Gastroesophageal sphincter (tissue), 4 donors: ENCODE data around the gene TOP1. TPM values are rescaled to one million over a fixed set of nuclear protein-coding genes. Genes with fewer than 3 reads are reported as not detected.

Source experiments
- ATAC-seq: fragments of 150-250 bp; one replicate; pipeline ENCODE4 v1.9.1; 2016; ENCODE audit warnings: mild to moderate bottlenecking, moderate library complexity
- H3K27ac ChIP-seq, 4 donors: fragments of 200-600 bp; sonication (generic) in 3 of 4; 1 replicate in 3 of 4; 2 replicates in 1 of 4; pipeline ENCODE4 v1.5.1; 2016 to 2019
- H3K27me3 ChIP-seq: fragments of 200-600 bp; sonication (generic); one replicate; pipeline ENCODE4 v1.5.1; 2019
- H3K36me3 ChIP-seq, 2 donors: fragments of 200-600 bp; sonication (generic); one replicate each; pipeline ENCODE4 v1.5.1; 2019; ENCODE audit warnings: control low read depth in 1 of 2
- H3K4me1 ChIP-seq, 3 donors: fragments of 200-600 bp; sonication (generic); 1 replicate in 2 of 3; 2 replicates in 1 of 3; pipeline ENCODE4 v1.5.1; 2016 to 2019; ENCODE audit warnings: control low read depth in 2 of 3
- H3K4me3 ChIP-seq, 2 donors: fragments of 200-600 bp; sonication (generic); one replicate each; pipeline ENCODE4 v1.5.1; 2019; ENCODE audit warnings: mild to moderate bottlenecking in 1 of 2, moderate library complexity in 1 of 2
- H3K9me3 ChIP-seq, 3 donors: fragments of 200-600 bp; sonication (generic); one replicate each; pipeline ENCODE4 v1.5.1; 2017 to 2019; ENCODE audit warnings: control low read depth in 2 of 3
- EP300 ChIP-seq: sonication (generic); formaldehyde crosslinking; IDR thresholded peaks from one replicate; pipeline ENCODE4 v1.6.1; 2017; ENCODE audit warnings: antibody characterized with exemption, mild to moderate bottlenecking
- POLR2A ChIP-seq, 2 donors: fragments of 450-650 bp; IDR thresholded peaks; one replicate each; pipeline ENCODE4 v1.6.1; 2017; ENCODE audit warnings: antibody characterized with exemption in 2 of 2, mild to moderate bottlenecking in 2 of 2, moderate library complexity in 1 of 2
- POLR2AphosphoS5 ChIP-seq: sonication (generic); formaldehyde crosslinking; IDR thresholded peaks from one replicate; pipeline ENCODE4 v1.6.1; 2017; ENCODE audit warnings: antibody characterized with exemption
- WGBS, 2 donors: methylation state at CpG; one replicate each; pipeline ENCODE4 v1.1.5; 2018; ENCODE audit warnings: low coverage in 1 of 2; 5-methylcytosine and 5-hydroxymethylcytosine counted together
- total RNA-seq, 4 donors: library from RNA; depleted of rRNA; stranded (reverse); fragments of >200 nt; gene quantifications; one replicate each; pipeline ENCODE4 v1.1.0, GENCODE V29; 2016
- TF ChIP-seq, protein P1 (sequence below), 4 experiments: fragments of 200-600 bp in 2 of 4; fragments of 450-650 bp in 2 of 4; sonication (generic) in 1 of 4; IDR thresholded peaks; one replicate each; pipeline ENCODE4 v1.5.1; 2017 to 2019; ENCODE audit warnings: antibody characterized with exemption in 4 of 4, mild to moderate bottlenecking in 2 of 4, moderate library complexity in 2 of 4

The TOP1 gene
- total RNA-seq, 4 donors from 2014 or later: 22.0 to 31.6 (median 28.8) TPM

DNA sequence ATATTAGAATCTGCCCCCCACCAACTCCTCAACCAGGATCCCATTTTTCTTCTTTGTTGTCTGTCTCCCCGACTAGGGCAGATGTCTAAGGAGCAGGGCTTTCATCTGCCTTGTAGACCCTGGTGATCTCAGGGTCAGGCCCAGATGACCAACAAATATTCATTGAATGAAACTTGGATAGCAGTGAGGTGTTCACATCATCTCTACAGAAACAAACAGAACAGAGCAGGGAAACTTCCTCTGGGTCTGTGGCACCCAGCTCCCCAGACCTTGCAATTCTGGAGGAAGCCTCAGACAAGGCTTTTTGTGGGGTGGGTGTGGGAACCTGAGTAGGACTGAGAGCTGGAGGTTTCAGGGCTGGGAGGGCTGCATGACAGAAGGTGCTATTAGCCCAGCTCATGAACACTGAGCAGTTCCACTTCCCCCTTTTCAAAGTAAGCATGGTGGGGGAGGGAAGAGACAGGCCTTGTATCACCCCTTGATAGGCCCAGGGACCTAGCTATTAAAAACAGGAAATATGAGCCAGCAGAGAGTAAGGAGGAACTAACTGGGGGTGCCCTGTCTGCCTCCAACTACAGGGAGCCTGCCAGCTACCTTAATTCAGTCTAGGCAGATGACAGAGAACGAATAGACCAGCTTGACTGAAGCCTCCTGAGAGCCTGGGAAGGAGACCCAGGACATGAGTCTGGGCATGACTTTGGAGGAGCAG lies 37.3 kb upstream of the TOP1 start:
- Histone ChIP-seq H3K4me1 (peaks cover 0 to 13% (median 3%) of the 10 kb centered on the region in 3 donors), H3K36me3 (no peaks in the 10 kb centered on the region), H3K27ac (no peak overlapping the region), H3K27me3 (no peaks in the 10 kb centered on the region), H3K4me3 (no peak overlapping the region), H3K9me3 (no peaks in the 10 kb centered on the region)
- TF ChIP-seq EP300 (no peak), POLR2A (IDR thresholded peaks at IDR 0.05) (no peak), POLR2AphosphoS5 (no peak)
- TF ChIP-seq, protein P1, sequence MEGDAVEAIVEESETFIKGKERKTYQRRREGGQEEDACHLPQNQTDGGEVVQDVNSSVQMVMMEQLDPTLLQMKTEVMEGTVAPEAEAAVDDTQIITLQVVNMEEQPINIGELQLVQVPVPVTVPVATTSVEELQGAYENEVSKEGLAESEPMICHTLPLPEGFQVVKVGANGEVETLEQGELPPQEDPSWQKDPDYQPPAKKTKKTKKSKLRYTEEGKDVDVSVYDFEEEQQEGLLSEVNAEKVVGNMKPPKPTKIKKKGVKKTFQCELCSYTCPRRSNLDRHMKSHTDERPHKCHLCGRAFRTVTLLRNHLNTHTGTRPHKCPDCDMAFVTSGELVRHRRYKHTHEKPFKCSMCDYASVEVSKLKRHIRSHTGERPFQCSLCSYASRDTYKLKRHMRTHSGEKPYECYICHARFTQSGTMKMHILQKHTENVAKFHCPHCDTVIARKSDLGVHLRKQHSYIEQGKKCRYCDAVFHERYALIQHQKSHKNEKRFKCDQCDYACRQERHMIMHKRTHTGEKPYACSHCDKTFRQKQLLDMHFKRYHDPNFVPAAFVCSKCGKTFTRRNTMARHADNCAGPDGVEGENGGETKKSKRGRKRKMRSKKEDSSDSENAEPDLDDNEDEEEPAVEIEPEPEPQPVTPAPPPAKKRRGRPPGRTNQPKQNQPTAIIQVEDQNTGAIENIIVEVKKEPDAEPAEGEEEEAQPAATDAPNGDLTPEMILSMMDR (IDR thresholded peaks at IDR 0.05): no peak
- WGBS, 2 donors: 100% methylated on average over 1 of the region's 2 CpGs; no CpG with 5 or more reads in 1 of the 2 donors
- ATAC-seq: peak; percentile 46

DNA sequence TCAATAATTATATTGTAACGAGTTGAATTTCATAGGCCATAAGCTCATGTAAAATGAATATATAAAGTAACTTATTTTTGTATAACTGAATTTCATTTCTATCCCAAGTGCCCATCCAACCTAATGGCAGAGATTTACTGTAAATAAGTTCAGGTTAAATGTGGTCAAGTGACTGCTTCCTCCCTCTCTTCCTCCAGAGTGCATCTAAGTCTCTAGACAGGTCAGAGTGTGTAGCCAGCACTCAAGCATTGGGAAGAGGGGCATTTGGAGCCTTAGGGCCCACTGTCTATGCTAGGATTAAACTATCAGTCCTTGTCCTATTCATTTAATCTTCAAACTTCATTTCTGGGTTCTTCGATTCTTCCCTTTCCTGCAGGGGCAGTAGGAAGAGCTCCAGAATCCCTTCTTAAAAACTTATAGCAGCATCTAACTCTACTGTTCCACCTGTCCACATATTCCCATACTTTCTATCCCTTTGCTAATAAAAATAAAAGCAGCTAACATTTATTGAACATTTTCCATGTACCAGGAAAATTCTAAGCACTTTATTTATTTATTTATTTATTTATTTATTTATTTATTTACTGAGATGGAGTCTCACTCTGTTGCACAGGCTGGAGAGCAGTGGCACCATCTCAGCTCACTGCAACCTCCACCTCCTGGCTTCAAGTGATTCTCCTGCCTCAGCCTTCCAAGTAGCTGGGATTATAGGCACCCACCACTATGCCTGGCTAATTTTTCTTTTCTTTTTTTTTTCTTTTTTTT lies 36.1 kb upstream of the TOP1 start:
- Histone ChIP-seq H3K9me3 (no peaks in the 10 kb centered on the region), H3K4me1 (peaks cover 0 to 13% (median 3%) of the 10 kb centered on the region in 3 donors), H3K4me3 (no peak overlapping the region), H3K27me3 (no peaks in the 10 kb centered on the region), H3K36me3 (no peaks in the 10 kb centered on the region), H3K27ac (no peak overlapping the region)
- TF ChIP-seq, protein P1 (IDR thresholded peaks at IDR 0.05): no peak
- TF ChIP-seq POLR2A (IDR thresholded peaks at IDR 0.05): no peak
- TF ChIP-seq EP300: no peak
- TF ChIP-seq POLR2AphosphoS5: no peak
- 91 to 96% methylated on average over 1 to 2 of the region's 2 CpGs for WGBS, 2 donors
- no peak for ATAC-seq

DNA sequence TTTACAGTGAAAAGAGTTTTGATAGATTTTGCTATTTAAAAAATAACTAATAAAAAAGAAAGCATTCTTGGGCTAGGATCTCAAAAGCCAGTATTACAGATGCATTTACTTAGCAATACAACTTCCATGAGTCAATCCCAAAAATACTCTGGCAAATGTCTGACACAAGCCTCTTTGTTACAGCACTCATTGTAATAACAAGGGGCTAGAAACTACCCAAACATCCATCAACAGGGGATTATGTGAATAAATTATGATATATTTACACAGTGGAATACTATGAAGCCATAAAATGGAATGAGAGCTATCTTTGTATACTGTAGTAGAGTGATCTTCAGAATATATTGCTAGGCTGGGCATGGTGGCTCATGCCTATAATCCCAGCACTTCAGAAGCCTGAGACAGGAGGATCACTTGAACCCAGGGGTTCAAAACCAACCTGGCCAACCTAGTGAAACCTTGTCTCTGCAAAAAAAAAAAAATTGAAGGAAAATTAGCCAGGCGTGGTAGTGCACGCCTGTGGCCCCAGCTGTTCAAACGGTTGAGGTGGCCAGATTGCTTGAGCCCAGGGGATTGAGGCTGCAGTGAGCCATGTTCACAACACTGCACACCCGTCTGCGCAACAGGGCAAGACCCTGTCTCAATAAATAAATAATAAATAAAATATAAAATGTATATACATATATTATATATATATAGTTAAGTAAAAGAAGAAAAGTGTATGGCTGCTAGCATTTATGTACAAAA lies 34.7 kb upstream of the TOP1 start:
- Histone ChIP-seq H3K9me3 (no peaks in the 10 kb centered on the region), H3K4me3 (no peak overlapping the region), H3K4me1 (peaks cover 0 to 13% (median 3%) of the 10 kb centered on the region in 3 donors), H3K27ac (no peak overlapping the region), H3K36me3 (no peaks in the 10 kb centered on the region), H3K27me3 (no peaks in the 10 kb centered on the region)
- no peak for ATAC-seq
- TF ChIP-seq POLR2AphosphoS5 (no peak), EP300 (no peak), POLR2A (IDR thresholded peaks at IDR 0.05) (no peak)
- TF ChIP-seq, protein P1 (IDR thresholded peaks at IDR 0.05): no peak
- WGBS, 2 donors: 85 to 90% methylated on average over 5 of the region's 5 CpGs

DNA sequence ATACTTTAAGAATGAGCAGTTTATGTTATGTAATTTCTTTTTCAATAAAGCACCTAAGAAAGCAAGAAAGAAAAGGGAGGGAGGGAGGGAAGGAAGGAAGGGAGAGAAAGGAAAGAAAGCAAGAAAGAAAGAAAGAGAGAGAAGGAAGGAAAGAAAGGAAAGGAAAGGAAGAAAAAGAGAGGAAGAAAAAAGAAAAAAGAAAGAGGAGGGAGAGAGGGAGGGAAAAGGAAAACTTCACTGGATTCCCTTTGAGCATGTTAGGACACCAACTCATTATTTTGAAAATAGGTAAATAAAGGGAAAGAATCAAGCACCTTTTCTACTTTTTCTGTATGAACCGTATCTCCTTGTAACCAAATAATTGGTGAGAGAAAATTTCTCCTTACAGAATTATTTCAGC lies 32.3 kb upstream of the TOP1 start:
- no peaks in the 10 kb centered on the region for H3K36me3 ChIP-seq
- 88 to 93% methylated on average over 1 of the region's 1 CpG for WGBS, 2 donors
- peaks cover 0 to 2% (median 0%) of the 10 kb centered on the region in 3 donors for H3K4me1 ChIP-seq
- no peak overlapping the region for H3K27ac ChIP-seq
- TF ChIP-seq POLR2A (IDR thresholded peaks at IDR 0.05) (no peak), POLR2AphosphoS5 (no peak), EP300 (no peak)
- TF ChIP-seq, protein P1 (IDR thresholded peaks at IDR 0.05): no peak
- no peak overlapping the region for H3K4me3 ChIP-seq
- H3K9me3 ChIP-seq: no peaks in the 10 kb centered on the region
- no peaks in the 10 kb centered on the region for H3K27me3 ChIP-seq
- no peak for ATAC-seq
